ENCODE measurements around the gene GRK4.

- TF ChIP-seq RAD21 (IDR thresholded peaks at IDR 0.05; ENCODE audit: low read length) (no peak), CEBPB (IDR thresholded peaks at IDR 0.05; ENCODE audit: low read depth, low read length) (no peak), CTCF (conservative IDR thresholded peaks at IDR 0.05; ENCODE audit: low read depth, low read length) (no peak), MXI1 (IDR thresholded peaks at IDR 0.05; ENCODE audit: borderline replicate concordance, low read depth, low read length) (no peak), FOS (IDR thresholded peaks at IDR 0.05; ENCODE audit: low read depth, low read length) (no peak), POLR2A (IDR thresholded peaks at IDR 0.05; ENCODE audit: low read depth, low read length) (no peak), CHD1 (IDR thresholded peaks at IDR 0.05; ENCODE audit: low read depth, low read length) (no peak), MAFK (IDR thresholded peaks at IDR 0.05; ENCODE audit: low read depth, low read length) (no peak), MAZ (IDR thresholded peaks at IDR 0.05; ENCODE audit: borderline replicate concordance, low read depth, low read length) (no peak), SMC3 (IDR thresholded peaks at IDR 0.05; ENCODE audit: low read depth, low read length) (no peak), RCOR1 (IDR thresholded peaks at IDR 0.05; ENCODE audit: insufficient replicate concordance, low read length) (no peak), BHLHE40 (IDR thresholded peaks at IDR 0.05; ENCODE audit: low read depth, low read length) (no peak)
- TF ChIP-seq, protein P1, sequence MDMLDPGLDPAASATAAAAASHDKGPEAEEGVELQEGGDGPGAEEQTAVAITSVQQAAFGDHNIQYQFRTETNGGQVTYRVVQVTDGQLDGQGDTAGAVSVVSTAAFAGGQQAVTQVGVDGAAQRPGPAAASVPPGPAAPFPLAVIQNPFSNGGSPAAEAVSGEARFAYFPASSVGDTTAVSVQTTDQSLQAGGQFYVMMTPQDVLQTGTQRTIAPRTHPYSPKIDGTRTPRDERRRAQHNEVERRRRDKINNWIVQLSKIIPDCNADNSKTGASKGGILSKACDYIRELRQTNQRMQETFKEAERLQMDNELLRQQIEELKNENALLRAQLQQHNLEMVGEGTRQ (IDR thresholded peaks at IDR 0.05; ENCODE audit: low read depth, low read length), result no peak
Measured at GRCh38 chr4:2944586-2945526, 18.5 kb upstream of the GRK4 start.
